ENCODE results near the gene FHIT. TPM values are rescaled to one million over a fixed set of nuclear protein-coding genes. Genes with fewer than 3 reads are reported as not detected.
"Not testable (repeated sequence)": the region's sequence is repeated elsewhere in the genome, so short reads cannot be mapped to it uniquely, and the experiment has no call there.

The FHIT gene
- total and polyA plus RNA-seq, 8 donors: 1.8 to 10.6 (median 7.1) TPM

DNA sequence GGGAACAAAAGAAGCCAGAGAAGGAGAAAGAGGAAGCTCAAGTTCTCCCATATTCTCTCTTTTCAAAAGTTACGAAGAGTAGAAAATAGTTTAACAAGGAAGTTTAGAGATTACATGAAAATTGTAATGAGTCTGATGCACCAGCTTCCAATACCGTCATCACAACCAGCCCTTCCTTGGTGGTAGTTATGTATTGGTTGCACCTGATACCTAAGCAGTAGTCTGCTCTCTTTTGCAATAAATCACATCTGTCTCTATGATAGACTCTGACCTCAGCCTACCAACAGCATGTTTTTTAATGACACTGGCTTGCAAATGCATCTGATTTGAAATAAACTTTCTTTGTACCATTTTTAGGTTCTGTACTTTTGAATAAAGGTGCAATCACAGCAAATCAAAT is 575.8 kb downstream of the FHIT start:
- Histone ChIP-seq H3K9me3 (peaks cover 0 to 14% (median 3%) of the 10 kb centered on the region in 4 donors), H3K4me1 (no peaks in the 10 kb centered on the region), H3K36me3 (no peaks in the 10 kb centered on the region), H3K4me3 (no peak overlapping the region), H3K27ac (no peak overlapping the region), H3K27me3 (no peaks in the 10 kb centered on the region)
- WGBS, 5 donors: 77 to 88% (median 85%) methylated on average over 2 of the region's 2 CpGs
- TF ChIP-seq EP300 (IDR thresholded peaks at IDR 0.05) (no peak), POLR2AphosphoS5 (IDR thresholded peaks at IDR 0.05) (no peak), POLR2A (IDR thresholded peaks at IDR 0.05) (no peak)
- TF ChIP-seq, protein P1, sequence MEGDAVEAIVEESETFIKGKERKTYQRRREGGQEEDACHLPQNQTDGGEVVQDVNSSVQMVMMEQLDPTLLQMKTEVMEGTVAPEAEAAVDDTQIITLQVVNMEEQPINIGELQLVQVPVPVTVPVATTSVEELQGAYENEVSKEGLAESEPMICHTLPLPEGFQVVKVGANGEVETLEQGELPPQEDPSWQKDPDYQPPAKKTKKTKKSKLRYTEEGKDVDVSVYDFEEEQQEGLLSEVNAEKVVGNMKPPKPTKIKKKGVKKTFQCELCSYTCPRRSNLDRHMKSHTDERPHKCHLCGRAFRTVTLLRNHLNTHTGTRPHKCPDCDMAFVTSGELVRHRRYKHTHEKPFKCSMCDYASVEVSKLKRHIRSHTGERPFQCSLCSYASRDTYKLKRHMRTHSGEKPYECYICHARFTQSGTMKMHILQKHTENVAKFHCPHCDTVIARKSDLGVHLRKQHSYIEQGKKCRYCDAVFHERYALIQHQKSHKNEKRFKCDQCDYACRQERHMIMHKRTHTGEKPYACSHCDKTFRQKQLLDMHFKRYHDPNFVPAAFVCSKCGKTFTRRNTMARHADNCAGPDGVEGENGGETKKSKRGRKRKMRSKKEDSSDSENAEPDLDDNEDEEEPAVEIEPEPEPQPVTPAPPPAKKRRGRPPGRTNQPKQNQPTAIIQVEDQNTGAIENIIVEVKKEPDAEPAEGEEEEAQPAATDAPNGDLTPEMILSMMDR (IDR thresholded peaks at IDR 0.05): no peak
- intact Hi-C loops (cut with DNase I; ENCODE audit: low total_unique reads): no loop called here
- DNase-seq: peak in 1 of 2 donors; percentile 23

DNA sequence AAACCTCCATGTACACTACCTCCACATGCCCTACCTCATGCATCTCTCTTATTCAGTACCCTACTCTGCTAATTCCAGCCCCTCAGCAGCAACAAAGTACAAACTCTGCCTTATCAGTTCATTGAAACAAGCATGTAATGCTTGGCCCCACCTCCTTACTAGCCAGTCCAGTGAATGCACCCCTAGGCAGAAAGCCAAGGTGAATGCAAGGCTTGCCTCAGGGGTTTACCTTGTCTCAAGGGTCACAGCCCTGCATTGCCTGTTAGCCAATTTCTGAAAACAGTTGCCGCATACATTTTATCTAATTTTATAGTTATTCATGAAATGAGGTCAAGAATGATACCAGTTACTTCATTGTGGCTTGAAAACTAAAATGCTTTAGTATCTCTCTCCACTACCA is 576.4 kb downstream of the FHIT start:
- H3K4me3 ChIP-seq: no peak overlapping the region
- peaks cover 0 to 14% (median 3%) of the 10 kb centered on the region in 4 donors for H3K9me3 ChIP-seq
- WGBS, 5 donors: 74 to 91% (median 81%) methylated on average over 1 of the region's 1 CpG
- intact Hi-C loops (cut with DNase I; ENCODE audit: low total_unique reads): no loop called here
- TF ChIP-seq POLR2A (IDR thresholded peaks at IDR 0.05) (no peak), EP300 (IDR thresholded peaks at IDR 0.05) (no peak), POLR2AphosphoS5 (IDR thresholded peaks at IDR 0.05) (no peak)
- TF ChIP-seq, protein P1 (IDR thresholded peaks at IDR 0.05): no peak
- H3K27me3 ChIP-seq: no peaks in the 10 kb centered on the region
- H3K27ac ChIP-seq: no peak overlapping the region
- no peaks in the 10 kb centered on the region for H3K4me1 ChIP-seq
- no peaks in the 10 kb centered on the region for H3K36me3 ChIP-seq
- no peak for DNase-seq

DNA sequence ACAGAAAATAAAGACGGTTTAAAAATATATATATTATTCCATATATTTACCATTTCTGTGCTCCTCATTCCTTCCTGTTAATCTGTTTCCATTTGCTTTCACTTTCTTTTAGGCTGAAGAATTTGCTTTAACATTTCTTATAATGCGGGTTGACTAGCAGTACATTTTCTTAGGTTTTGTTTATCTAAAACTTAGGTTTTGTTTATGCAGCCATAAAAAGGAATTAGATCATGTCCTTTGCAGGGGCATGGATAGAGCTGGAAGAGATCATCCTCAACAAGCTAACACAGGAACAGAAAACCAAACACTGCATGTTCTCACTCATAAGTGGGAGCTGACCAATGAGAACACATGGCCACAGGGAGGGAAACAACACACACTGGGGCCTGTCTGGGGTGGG is 578.1 kb downstream of the FHIT start:
- TF ChIP-seq POLR2A (IDR thresholded peaks at IDR 0.05): no peak
- TF ChIP-seq, protein P1 (IDR thresholded peaks at IDR 0.05): no peak
- no peak for TF ChIP-seq POLR2AphosphoS5 (IDR thresholded peaks at IDR 0.05)
- no peak for TF ChIP-seq EP300 (IDR thresholded peaks at IDR 0.05)
- Histone ChIP-seq H3K27ac (no peak overlapping the region), H3K9me3 (peaks cover 0 to 14% (median 3%) of the 10 kb centered on the region in 4 donors), H3K36me3 (no peaks in the 10 kb centered on the region), H3K4me3 (no peak overlapping the region), H3K4me1 (no peaks in the 10 kb centered on the region), H3K27me3 (no peaks in the 10 kb centered on the region)
- intact Hi-C loops (cut with DNase I; ENCODE audit: low total_unique reads): no loop called here
- no peak for DNase-seq
- 31 to 76% (median 64%) methylated on average over 2 of the region's 2 CpGs for WGBS, 5 donors

DNA sequence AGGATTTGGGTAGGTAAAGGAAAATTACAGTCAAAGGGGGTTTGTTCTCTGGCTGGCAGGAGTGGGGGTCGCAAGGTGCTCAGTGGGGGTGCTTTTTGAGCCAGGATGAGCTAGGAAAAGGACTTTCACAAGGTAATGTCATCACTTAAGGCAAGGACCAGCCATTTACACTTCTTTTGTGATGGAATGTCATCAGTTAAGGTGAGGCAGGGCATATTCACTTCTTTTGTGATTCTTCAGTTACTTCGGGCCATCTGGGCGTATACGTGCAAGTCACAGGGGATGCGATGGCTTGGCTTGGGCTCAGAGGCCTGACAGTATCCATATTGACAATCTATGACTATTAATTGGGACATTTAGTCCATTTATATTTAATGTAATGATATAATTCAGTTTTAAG is 578.9 kb downstream of the FHIT start:
- intact Hi-C loops (cut with DNase I; ENCODE audit: low total_unique reads); H3K4me3 ChIP-seq; H3K36me3 ChIP-seq; H3K27me3 ChIP-seq; DNase-seq; H3K27ac ChIP-seq; H3K4me1 ChIP-seq: not testable (repeated sequence)
- WGBS, 5 donors: 88 to 94% (median 91%) methylated on average over 5 of the region's 5 CpGs
- peaks cover 0 to 14% (median 3%) of the 10 kb centered on the region in 4 donors for H3K9me3 ChIP-seq

DNA sequence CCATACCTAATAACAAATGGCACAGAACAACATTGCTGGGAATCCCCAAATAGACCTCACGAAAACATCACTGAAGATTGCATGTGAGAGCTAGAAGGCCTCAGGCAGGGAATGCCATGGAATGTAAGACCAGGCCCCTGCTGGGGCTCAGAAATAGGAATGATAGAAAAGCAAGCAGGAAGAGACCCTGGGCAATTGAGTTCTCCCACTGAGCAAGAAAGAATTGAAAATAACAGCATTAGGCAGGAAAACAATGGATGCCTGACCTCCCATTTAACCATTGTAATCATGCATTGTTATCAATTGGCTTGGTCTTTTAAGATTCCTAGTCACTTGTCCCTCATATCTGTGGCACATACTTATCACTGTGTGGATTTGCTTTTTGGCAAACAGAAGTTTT is 581.6 kb downstream of the FHIT start:
- no peak overlapping the region for H3K27ac ChIP-seq
- H3K27me3 ChIP-seq: no peaks in the 10 kb centered on the region
- no peaks in the 10 kb centered on the region for H3K36me3 ChIP-seq
- H3K4me1 ChIP-seq: no peaks in the 10 kb centered on the region
- H3K9me3 ChIP-seq: peaks cover 0 to 14% (median 5%) of the 10 kb centered on the region in 4 donors
- no peak overlapping the region for H3K4me3 ChIP-seq
- DNase-seq: no peak
- intact Hi-C loops (cut with DNase I; ENCODE audit: low total_unique reads): no loop called here
- no peak for TF ChIP-seq POLR2A (IDR thresholded peaks at IDR 0.05)
- TF ChIP-seq, protein P1 (IDR thresholded peaks at IDR 0.05): no peak
- TF ChIP-seq POLR2AphosphoS5 (IDR thresholded peaks at IDR 0.05): no peak
- no peak for TF ChIP-seq EP300 (IDR thresholded peaks at IDR 0.05)
- WGBS, 5 donors: 83 to 100% (median 94%) methylated on average over 1 of the region's 1 CpG
